ENCODE measurements around the gene SAGE1. TPM values are rescaled to one million over a fixed set of nuclear protein-coding genes. Genes with fewer than 3 reads are reported as not detected.
"Not testable (repeated sequence)": the region's sequence is repeated elsewhere in the genome, so short reads cannot be mapped to it uniquely, and the experiment has no call there.

SAGE1 gene, protein sequence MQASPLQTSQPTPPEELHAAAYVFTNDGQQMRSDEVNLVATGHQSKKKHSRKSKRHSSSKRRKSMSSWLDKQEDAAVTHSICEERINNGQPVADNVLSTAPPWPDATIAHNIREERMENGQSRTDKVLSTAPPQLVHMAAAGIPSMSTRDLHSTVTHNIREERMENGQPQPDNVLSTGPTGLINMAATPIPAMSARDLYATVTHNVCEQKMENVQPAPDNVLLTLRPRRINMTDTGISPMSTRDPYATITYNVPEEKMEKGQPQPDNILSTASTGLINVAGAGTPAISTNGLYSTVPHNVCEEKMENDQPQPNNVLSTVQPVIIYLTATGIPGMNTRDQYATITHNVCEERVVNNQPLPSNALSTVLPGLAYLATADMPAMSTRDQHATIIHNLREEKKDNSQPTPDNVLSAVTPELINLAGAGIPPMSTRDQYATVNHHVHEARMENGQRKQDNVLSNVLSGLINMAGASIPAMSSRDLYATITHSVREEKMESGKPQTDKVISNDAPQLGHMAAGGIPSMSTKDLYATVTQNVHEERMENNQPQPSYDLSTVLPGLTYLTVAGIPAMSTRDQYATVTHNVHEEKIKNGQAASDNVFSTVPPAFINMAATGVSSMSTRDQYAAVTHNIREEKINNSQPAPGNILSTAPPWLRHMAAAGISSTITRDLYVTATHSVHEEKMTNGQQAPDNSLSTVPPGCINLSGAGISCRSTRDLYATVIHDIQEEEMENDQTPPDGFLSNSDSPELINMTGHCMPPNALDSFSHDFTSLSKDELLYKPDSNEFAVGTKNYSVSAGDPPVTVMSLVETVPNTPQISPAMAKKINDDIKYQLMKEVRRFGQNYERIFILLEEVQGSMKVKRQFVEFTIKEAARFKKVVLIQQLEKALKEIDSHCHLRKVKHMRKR
- total RNA-seq: not detected in 2 replicates

GRCh38 chrX:135893294-135893817 is at the start of gene SAGE1, which contains the start of gene CT45A10:
Gene SAGE1, plus strand, starts transcription at chrX:135893716. Its CDS starts 2,527 bp downstream, at chrX:135896243.
Gene CT45A10, minus strand, starts transcription at chrX:135893444. Its CDS starts 8,100 bp downstream, at chrX:135885344.
- Mint-ChIP-seq H3K27me3 (ENCODE audit: low read depth) (no peaks in the 10 kb centered on the region), H3K9me3 (no peaks in the 10 kb centered on the region), H3K27ac (no peak within 1 kb of the TSS), H3K36me3 (ENCODE audit: low read depth) (no peaks in the 10 kb centered on the region), H3K4me1 (ENCODE audit: low read depth) (no peaks in the 10 kb centered on the region), H3K4me3 (ENCODE audit: low read depth) (no peak within 1 kb of the TSS)
- no peak for DNase-seq (ENCODE audit: low spot score)
- intact Hi-C loops (cut with micrococcal nuclease): no loop called here

DNA sequence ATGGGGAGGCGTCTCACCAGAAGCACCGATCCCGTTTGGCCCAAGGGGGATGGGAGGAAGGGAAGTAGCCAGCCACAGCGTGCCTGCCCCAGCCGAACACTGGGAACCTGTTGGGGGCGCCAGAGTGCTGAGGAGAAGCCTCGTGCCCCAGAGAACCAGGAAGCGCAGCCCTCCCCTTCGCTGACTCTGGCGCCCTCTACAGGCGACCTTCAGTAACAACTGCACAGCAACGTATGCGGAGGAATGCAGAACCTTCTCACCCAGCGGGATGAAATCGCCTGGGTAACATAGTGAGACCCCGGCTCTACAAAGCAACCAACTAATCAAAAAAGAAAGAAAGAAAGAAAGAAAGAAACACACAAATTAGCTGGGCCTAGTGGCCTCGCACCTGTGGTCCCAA is 39.1 kb upstream of the SAGE1 start, which contains the start of gene CT45A8:
TSS of gene CT45A8 (minus strand) at position 101 of the 400 bp plus-strand sequence. CDS start 3,755 bp downstream, outside the sequence.
- H3K4me1 Mint-ChIP-seq (ENCODE audit: low read depth); DNase-seq (ENCODE audit: low spot score); H3K36me3 Mint-ChIP-seq (ENCODE audit: low read depth); H3K9me3 Mint-ChIP-seq; H3K27me3 Mint-ChIP-seq (ENCODE audit: low read depth); H3K4me3 Mint-ChIP-seq (ENCODE audit: low read depth); H3K27ac Mint-ChIP-seq; intact Hi-C loops (cut with micrococcal nuclease): not testable (repeated sequence)

DNA sequence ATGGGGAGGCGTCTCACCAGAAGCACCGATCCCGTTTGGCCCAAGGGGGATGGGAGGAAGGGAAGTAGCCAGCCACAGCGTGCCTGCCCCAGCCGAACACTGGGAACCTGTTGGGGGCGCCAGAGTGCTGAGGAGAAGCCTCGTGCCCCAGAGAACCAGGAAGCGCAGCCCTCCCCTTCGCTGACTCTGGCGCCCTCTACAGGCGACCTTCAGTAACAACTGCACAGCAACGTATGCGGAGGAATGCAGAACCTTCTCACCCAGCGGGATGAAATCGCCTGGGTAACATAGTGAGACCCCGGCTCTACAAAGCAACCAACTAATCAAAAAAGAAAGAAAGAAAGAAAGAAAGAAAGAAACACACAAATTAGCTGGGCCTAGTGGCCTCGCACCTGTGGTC is 21.8 kb upstream of the SAGE1 start, which contains the start of gene CT45A9:
TSS of gene CT45A9 (minus strand) at position 101 of the 400 bp plus-strand sequence. CDS start 3,751 bp downstream, outside the sequence.
- H3K27me3 Mint-ChIP-seq (ENCODE audit: low read depth); H3K36me3 Mint-ChIP-seq (ENCODE audit: low read depth); DNase-seq (ENCODE audit: low spot score); H3K9me3 Mint-ChIP-seq; H3K4me1 Mint-ChIP-seq (ENCODE audit: low read depth); intact Hi-C loops (cut with micrococcal nuclease); H3K27ac Mint-ChIP-seq; H3K4me3 Mint-ChIP-seq (ENCODE audit: low read depth): not testable (repeated sequence)

- intact Hi-C loops (cut with micrococcal nuclease); DNase-seq (ENCODE audit: low spot score); H3K4me1 Mint-ChIP-seq (ENCODE audit: low read depth); H3K36me3 Mint-ChIP-seq (ENCODE audit: low read depth); H3K27ac Mint-ChIP-seq; H3K4me3 Mint-ChIP-seq (ENCODE audit: low read depth); H3K9me3 Mint-ChIP-seq; H3K27me3 Mint-ChIP-seq (ENCODE audit: low read depth): not testable (repeated sequence)
Observed at GRCh38 chrX:135882741-135883140, 10.8 kb upstream of the SAGE1 start.

DNA sequence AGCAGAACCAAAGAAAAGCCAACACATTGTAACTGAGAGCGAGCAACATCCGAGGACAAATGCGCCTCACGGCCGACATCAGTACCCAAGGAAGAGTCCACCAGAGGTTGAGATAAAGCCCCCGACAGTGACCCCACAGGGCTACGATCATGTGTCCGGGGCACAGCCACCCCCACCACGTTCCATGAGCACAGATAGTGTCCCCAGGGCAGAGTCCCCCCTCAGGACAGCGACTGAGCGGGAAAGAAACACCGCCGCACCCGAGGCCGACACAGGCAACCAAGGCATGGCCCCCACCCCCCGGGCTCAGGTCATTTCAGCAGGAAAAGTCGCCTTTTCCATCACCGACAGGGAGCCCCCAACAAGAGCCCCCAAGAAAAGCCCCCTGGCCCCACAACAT is 5.3 kb upstream of the SAGE1 start:
- H3K9me3 Mint-ChIP-seq; H3K27me3 Mint-ChIP-seq (ENCODE audit: low read depth); DNase-seq (ENCODE audit: low spot score); H3K4me3 Mint-ChIP-seq (ENCODE audit: low read depth); intact Hi-C loops (cut with micrococcal nuclease); H3K4me1 Mint-ChIP-seq (ENCODE audit: low read depth); H3K27ac Mint-ChIP-seq; H3K36me3 Mint-ChIP-seq (ENCODE audit: low read depth): not testable (repeated sequence)

DNA sequence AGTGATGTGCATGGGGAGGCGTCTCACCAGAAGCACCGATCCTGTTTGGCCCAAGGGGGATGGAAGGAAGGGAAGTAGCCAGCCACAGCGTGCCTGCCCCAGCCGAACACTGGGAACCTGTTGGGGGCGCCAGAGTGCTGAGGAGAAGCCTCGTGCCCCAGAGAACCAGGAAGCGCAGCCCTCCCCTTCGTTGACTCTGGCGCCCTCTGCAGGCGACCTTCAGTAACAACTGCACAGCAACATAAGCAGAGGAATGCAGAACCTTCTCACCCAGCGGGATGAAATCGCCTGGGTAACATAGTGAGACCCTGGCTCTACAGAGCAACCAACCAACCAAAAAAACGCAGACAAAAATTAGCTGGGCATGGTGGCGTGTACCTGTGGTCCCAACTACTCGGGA is 4.5 kb upstream of the SAGE1 start:
- H3K4me3 Mint-ChIP-seq (ENCODE audit: low read depth); H3K36me3 Mint-ChIP-seq (ENCODE audit: low read depth); H3K9me3 Mint-ChIP-seq; H3K27me3 Mint-ChIP-seq (ENCODE audit: low read depth); H3K4me1 Mint-ChIP-seq (ENCODE audit: low read depth); intact Hi-C loops (cut with micrococcal nuclease); H3K27ac Mint-ChIP-seq: not testable (repeated sequence)
- DNase-seq (ENCODE audit: low spot score): peak; percentile 16

- intact Hi-C loops (cut with micrococcal nuclease): no loop called here
- no peak overlapping the region for H3K4me3 Mint-ChIP-seq (ENCODE audit: low read depth)
- H3K9me3 Mint-ChIP-seq: no peaks in the 10 kb centered on the region
- no peaks in the 10 kb centered on the region for H3K27me3 Mint-ChIP-seq (ENCODE audit: low read depth)
- no peak overlapping the region for H3K27ac Mint-ChIP-seq
- no peak for DNase-seq (ENCODE audit: low spot score)
- no peaks in the 10 kb centered on the region for H3K36me3 Mint-ChIP-seq (ENCODE audit: low read depth)
- H3K4me1 Mint-ChIP-seq (ENCODE audit: low read depth): no peaks in the 10 kb centered on the region
Observed at GRCh38 chrX:135890087-135890585, 3.4 kb upstream of the SAGE1 start.

DNA sequence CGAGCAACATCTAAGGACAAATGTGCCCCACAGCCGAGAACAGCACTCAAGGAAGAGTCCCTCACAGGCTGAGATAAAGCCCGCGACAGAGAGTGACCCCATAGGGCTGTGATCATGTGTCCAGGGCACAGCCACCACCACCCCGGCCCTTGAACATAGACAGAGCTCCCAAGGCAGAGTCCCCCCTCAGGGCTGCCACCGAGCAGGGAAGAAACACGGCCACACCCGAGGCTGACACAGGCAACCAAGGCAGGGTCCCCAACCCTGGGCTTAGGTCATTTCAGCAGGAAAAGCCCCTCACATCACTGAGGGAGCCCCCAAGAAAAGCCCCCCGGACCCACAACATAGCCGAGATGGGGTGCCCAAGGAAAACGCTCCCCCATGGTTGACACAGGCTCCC is 735 bp upstream of the SAGE1 start:
- no peaks in the 10 kb centered on the region for H3K36me3 Mint-ChIP-seq (ENCODE audit: low read depth)
- H3K27ac Mint-ChIP-seq: no peak overlapping the region
- H3K9me3 Mint-ChIP-seq: no peaks in the 10 kb centered on the region
- H3K4me1 Mint-ChIP-seq (ENCODE audit: low read depth): no peaks in the 10 kb centered on the region
- DNase-seq (ENCODE audit: low spot score): no peak
- H3K27me3 Mint-ChIP-seq (ENCODE audit: low read depth): no peaks in the 10 kb centered on the region
- intact Hi-C loops (cut with micrococcal nuclease): no loop called here
- H3K4me3 Mint-ChIP-seq (ENCODE audit: low read depth): no peak overlapping the region

DNA sequence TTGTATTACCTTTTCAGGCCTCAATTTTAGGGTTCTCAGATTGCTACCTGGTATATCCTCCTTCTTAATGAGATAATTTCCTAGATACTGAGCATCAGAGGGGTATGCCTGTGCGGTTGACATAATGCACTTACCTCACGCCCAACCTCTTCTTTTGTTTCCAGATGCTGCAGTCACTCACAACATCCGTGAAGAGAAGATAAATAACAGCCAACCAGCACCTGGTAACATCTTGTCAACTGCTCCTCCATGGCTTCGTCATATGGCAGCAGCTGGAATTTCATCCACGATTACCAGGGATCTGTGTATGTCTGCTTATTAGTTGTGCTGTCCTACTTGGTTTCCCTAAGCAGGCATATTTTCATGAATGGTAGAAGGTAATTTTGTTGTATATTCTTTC is 16.7 kb downstream of the SAGE1 start:
- Mint-ChIP-seq H3K27ac (no peak overlapping the region), H3K36me3 (ENCODE audit: low read depth) (no peaks in the 10 kb centered on the region), H3K4me1 (ENCODE audit: low read depth) (no peaks in the 10 kb centered on the region), H3K9me3 (no peaks in the 10 kb centered on the region), H3K27me3 (ENCODE audit: low read depth) (peaks cover 1% of the 10 kb centered on the region), H3K4me3 (ENCODE audit: low read depth) (no peak overlapping the region)
- DNase-seq (ENCODE audit: low spot score): no peak
- intact Hi-C loops (cut with micrococcal nuclease): no loop called here

DNA sequence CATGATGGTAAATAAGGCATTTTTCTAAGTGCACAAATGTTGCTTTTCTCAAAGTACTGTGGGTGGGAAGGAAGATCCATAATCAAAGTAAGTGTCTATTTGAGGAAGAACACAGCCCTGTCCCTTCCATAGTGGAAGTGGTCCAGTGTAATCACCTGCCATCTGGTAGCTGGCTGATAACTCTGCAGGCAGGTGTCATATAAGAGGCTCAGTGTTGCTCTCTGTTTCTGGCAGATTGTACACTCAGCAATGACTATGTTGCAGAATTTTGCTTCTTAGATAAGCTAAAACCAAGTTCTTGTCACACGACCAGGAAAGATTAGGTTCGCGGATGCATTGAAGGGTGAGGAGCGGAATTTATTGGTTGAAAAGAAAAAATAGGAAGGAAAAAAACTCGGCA is 20.9 kb downstream of the SAGE1 start:
- Mint-ChIP-seq H3K27me3 (ENCODE audit: low read depth) (peaks cover 1% of the 10 kb centered on the region), H3K4me1 (ENCODE audit: low read depth) (no peaks in the 10 kb centered on the region), H3K9me3 (no peaks in the 10 kb centered on the region), H3K27ac (no peak overlapping the region), H3K4me3 (ENCODE audit: low read depth) (no peak overlapping the region), H3K36me3 (ENCODE audit: low read depth) (no peaks in the 10 kb centered on the region)
- no peak for DNase-seq (ENCODE audit: low spot score)
- intact Hi-C loops (cut with micrococcal nuclease): no loop called here

DNA sequence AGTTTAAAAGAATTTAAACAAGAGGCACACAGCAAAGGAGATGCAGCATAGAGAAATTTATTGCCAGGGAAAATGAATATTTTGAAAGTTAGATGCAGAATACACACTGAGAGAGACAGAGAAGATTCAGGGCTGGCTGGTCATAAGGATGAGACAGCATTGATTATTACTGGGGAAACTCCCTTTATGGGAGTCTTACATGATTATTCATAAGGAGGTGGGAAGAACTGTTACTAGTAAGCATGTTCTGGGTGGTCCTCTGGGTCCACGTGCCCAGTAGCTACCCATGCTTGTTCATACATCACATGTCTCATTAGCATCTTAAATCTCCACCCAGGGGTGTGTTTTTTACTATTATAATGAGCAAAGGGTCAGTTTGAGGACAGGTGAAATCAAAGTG is 27.0 kb downstream of the SAGE1 start:
- H3K36me3 Mint-ChIP-seq (ENCODE audit: low read depth); H3K27ac Mint-ChIP-seq; DNase-seq (ENCODE audit: low spot score); H3K4me1 Mint-ChIP-seq (ENCODE audit: low read depth); H3K27me3 Mint-ChIP-seq (ENCODE audit: low read depth); H3K4me3 Mint-ChIP-seq (ENCODE audit: low read depth); H3K9me3 Mint-ChIP-seq; intact Hi-C loops (cut with micrococcal nuclease): not testable (repeated sequence)

- H3K4me3 Mint-ChIP-seq (ENCODE audit: low read depth): no peak overlapping the region
- intact Hi-C loops (cut with micrococcal nuclease): no loop called here
- no peak for DNase-seq (ENCODE audit: low spot score)
- H3K27ac Mint-ChIP-seq: no peak overlapping the region
- no peaks in the 10 kb centered on the region for H3K9me3 Mint-ChIP-seq
- H3K4me1 Mint-ChIP-seq (ENCODE audit: low read depth): no peaks in the 10 kb centered on the region
- peaks cover 4% of the 10 kb centered on the region for H3K27me3 Mint-ChIP-seq (ENCODE audit: low read depth)
- no peaks in the 10 kb centered on the region for H3K36me3 Mint-ChIP-seq (ENCODE audit: low read depth)
Observed at GRCh38 chrX:135923353-135923752, 29.8 kb downstream of the SAGE1 start.
